ENCODE results near the gene LETM1. TPM values are rescaled to one million over a fixed set of nuclear protein-coding genes. Genes with fewer than 3 reads are reported as not detected.

The LETM1 gene
- total and polyA plus RNA-seq, 2 donors (not counting 3 experiments of a cell fraction or from before 2014, with no cell fraction given), result 25.6 to 62.5 TPM

GRCh38 chr4:1813915-1814314 lies 42.0 kb downstream of the LETM1 start:
- Histone ChIP-seq H3K4me3 (replicated peaks in 1 of 3; ENCODE audit: insufficient read depth in 1 of 3, low read depth in 1 of 3, low read length in 3 of 3) (no peak overlapping the region), H3K4me2 (ENCODE audit: insufficient read depth, low read length) (no peak overlapping the region), H4K20me1 (replicated peaks; ENCODE audit: control insufficient read depth, extremely low read depth, insufficient read depth, low read length) (no peaks in the 10 kb centered on the region), H3K27ac (ENCODE audit: insufficient read depth, low read depth, low read length) (no peak overlapping the region), H2AFZ (ENCODE audit: low read depth, low read length) (no peak overlapping the region), H3K9ac (replicated peaks; ENCODE audit: extremely low read depth, insufficient read depth, low read length) (no peak overlapping the region), H3K79me2 (ENCODE audit: control insufficient read depth, insufficient read depth, low read length) (no peaks in the 10 kb centered on the region), H3K9me3 (replicated peaks; ENCODE audit: control insufficient read depth, insufficient read depth, low read length) (no peaks in the 10 kb centered on the region), H3K4me1 (ENCODE audit: control insufficient read depth, extremely low read depth, insufficient read depth, low read length) (no peaks in the 10 kb centered on the region), H3K9me1 (replicated peaks; ENCODE audit: control insufficient read depth, extremely low read depth, insufficient read depth, low read length) (no peaks in the 10 kb centered on the region), H3K36me3 (ENCODE audit: control insufficient read depth in 2 of 2, extremely low read depth in 1 of 2, insufficient read depth in 2 of 2, low read length in 2 of 2) (peaks cover 3 to 29% of the 10 kb centered on the region in 2 experiments), H3K27me3 (ENCODE audit: control insufficient read depth in 2 of 2, insufficient read depth in 2 of 2, low read length in 2 of 2) (no peaks in the 10 kb centered on the region)
- BruUV-seq (replicated peaks), result no TSS peak
- DNase-seq (ENCODE audit: low read depth, low spot score), result no peak
- ChIA-PET POLR2A (no interaction called here), CTCF (interaction anchor here (9.5 kb wide), 1 partner anchor 67 kb away, joined by 198 read pairs; no protein-coding TSS in a partner anchor)
- intact Hi-C loops (cut with micrococcal nuclease) (loop anchor here (5.0 kb wide), 1 partner anchor 98 kb away; no protein-coding TSS in a partner anchor), dilution Hi-C loops (cut with MboI; ENCODE audit: extremely low pct_ligation_motif_present, low sequenced_read_pairs) (no loop called here)
- TF ChIP-seq GATA2 (IDR thresholded peaks at IDR 0.05; ENCODE audit: insufficient read depth, insufficient read length, low read depth, low read length), result no peak
- no peak for TF ChIP-seq EZH2 (IDR thresholded peaks at IDR 0.05; ENCODE audit: borderline replicate concordance, low read depth, low read length, severe bottlenecking)
- TF ChIP-seq POLR2A (IDR thresholded peaks at IDR 0.05; ENCODE audit: low read depth, low read length), result no peak
- no peak for TF ChIP-seq MAX (IDR thresholded peaks at IDR 0.05; ENCODE audit: insufficient read depth, insufficient read length)
- no peak for TF ChIP-seq JUN (IDR thresholded peaks at IDR 0.05; ENCODE audit: borderline replicate concordance, insufficient read depth, insufficient read length, low read depth)
- TF ChIP-seq MYC (IDR thresholded peaks at IDR 0.05; ENCODE audit: low read depth, low read length), result no peak
- no peak for TF ChIP-seq CTCF (IDR thresholded peaks at IDR 0.05; ENCODE audit: extremely low read depth in 1 of 2, insufficient read depth in 1 of 2, low read depth in 1 of 2, low read length in 2 of 2)
- TF ChIP-seq FOS (IDR thresholded peaks at IDR 0.05; ENCODE audit: borderline replicate concordance, insufficient read depth, low read length), result no peak
- no peak for TF ChIP-seq POLR2AphosphoS5 (IDR thresholded peaks at IDR 0.05; ENCODE audit: insufficient read depth, low read depth, low read length)
- FAIRE-seq, result no peak

Data from endothelial cell of umbilical vein (primary cell).